Testis (tissue), 3 donors: ENCODE results near the gene NXPE4. TPM values are rescaled to one million over a fixed set of nuclear protein-coding genes. Genes with fewer than 3 reads are reported as not detected.

ENCODE experiments used
- DNase-seq: peaks from one replicate; pipeline ENCODE4 v3.0.0-alpha.2; 2019
- H3K27ac ChIP-seq, 2 donors: fragments of 200-600 bp; sonication (generic); one replicate each; pipeline ENCODE4 v1.5.1; 2019
- H3K27me3 ChIP-seq: fragments of 200-600 bp; sonication (generic); one replicate; pipeline ENCODE4 v1.5.1; 2019
- H3K36me3 ChIP-seq: fragments of 200-600 bp; sonication (generic); one replicate; pipeline ENCODE4 v1.5.1; 2017; ENCODE audit warnings: low read depth; ENCODE audit errors: missing control alignments
- H3K4me1 ChIP-seq: fragments of 200-600 bp; sonication (generic); one replicate; pipeline ENCODE4 v1.5.1; 2019
- H3K4me3 ChIP-seq, 2 donors: fragments of 200-600 bp; sonication (generic); one replicate each; pipeline ENCODE4 v1.5.1; 2017 to 2019
- H3K9me3 ChIP-seq: fragments of 200-600 bp; sonication (generic); one replicate; pipeline ENCODE4 v1.5.1; 2017
- POLR2A ChIP-seq: fragments of 450-650 bp; IDR thresholded peaks from one replicate; pipeline ENCODE4 v1.6.1; 2017; ENCODE audit warnings: antibody characterized with exemption, mild to moderate bottlenecking, moderate library complexity
- WGBS, 2 donors: methylation state at CpG; one replicate each; pipeline ENCODE4 v1.1.5; 2018; 5-methylcytosine and 5-hydroxymethylcytosine counted together
- intact Hi-C: fragments of 100-400 bp; cut with DNase I; formaldehyde crosslinking; loops from one replicate; pipeline ENCODE4 v1.15.1; 2023; ENCODE audit warnings: low total_unique reads
- polyA plus RNA-seq: library from polyadenylated mRNA; stranded (reverse); fragments of 350-450 nt; fragmentation: Illumina TruSeq; extraction: RNeasy Lipid Tissue Mini Kit (QIAGEN cat#74804); gene quantifications from one replicate; pipeline ENCODE4 v1.2.3, GENCODE V29; 2014; ENCODE audit warnings: low read depth, low replicate concordance; ENCODE audit not compliant: insufficient read depth
- small RNA-seq, 2 donors: library from RNA; depleted of rRNA; stranded (forward); fragments of <200 nt; gene quantifications; one replicate each; pipeline ENCODE3, GENCODE V24; 2016
- total RNA-seq, 2 donors: library from RNA; depleted of rRNA; stranded (reverse); fragments of >200 nt; gene quantifications; one replicate each; pipeline ENCODE4 v1.2.3, GENCODE V29; 2016
- TF ChIP-seq, protein P1 (sequence below), 3 experiments: fragments of 450-650 bp in 2 of 3; fragments of 200-600 bp in 1 of 3; sonication (generic) in 1 of 3; IDR thresholded peaks; one replicate each; pipeline ENCODE4 v1.5.1; 2016 to 2019; ENCODE audit warnings: antibody characterized with exemption in 3 of 3, mild to moderate bottlenecking in 2 of 3, moderate library complexity in 1 of 3

The NXPE4 gene
- total and polyA plus RNA-seq, 3 donors from 2014 or later, result not detected

- DNase-seq, result no peak
- intact Hi-C loops, result no loop called here
- H3K27ac ChIP-seq, result no peak overlapping the region
- WGBS, 2 donors, result 84 to 100% methylated on average over 2 of the region's 2 CpGs
- no peaks in the 10 kb centered on the region for H3K36me3 ChIP-seq
- no peak overlapping the region for H3K4me3 ChIP-seq
- no peaks in the 10 kb centered on the region for H3K27me3 ChIP-seq
- TF ChIP-seq, protein P1, sequence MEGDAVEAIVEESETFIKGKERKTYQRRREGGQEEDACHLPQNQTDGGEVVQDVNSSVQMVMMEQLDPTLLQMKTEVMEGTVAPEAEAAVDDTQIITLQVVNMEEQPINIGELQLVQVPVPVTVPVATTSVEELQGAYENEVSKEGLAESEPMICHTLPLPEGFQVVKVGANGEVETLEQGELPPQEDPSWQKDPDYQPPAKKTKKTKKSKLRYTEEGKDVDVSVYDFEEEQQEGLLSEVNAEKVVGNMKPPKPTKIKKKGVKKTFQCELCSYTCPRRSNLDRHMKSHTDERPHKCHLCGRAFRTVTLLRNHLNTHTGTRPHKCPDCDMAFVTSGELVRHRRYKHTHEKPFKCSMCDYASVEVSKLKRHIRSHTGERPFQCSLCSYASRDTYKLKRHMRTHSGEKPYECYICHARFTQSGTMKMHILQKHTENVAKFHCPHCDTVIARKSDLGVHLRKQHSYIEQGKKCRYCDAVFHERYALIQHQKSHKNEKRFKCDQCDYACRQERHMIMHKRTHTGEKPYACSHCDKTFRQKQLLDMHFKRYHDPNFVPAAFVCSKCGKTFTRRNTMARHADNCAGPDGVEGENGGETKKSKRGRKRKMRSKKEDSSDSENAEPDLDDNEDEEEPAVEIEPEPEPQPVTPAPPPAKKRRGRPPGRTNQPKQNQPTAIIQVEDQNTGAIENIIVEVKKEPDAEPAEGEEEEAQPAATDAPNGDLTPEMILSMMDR (IDR thresholded peaks at IDR 0.05), result no peak
- TF ChIP-seq POLR2A, result no peak
- H3K9me3 ChIP-seq, result no peaks in the 10 kb centered on the region
- H3K4me1 ChIP-seq, result no peaks in the 10 kb centered on the region
Measured at GRCh38 chr11:114525682-114526081, 69.9 kb downstream of the NXPE4 start.

DNA sequence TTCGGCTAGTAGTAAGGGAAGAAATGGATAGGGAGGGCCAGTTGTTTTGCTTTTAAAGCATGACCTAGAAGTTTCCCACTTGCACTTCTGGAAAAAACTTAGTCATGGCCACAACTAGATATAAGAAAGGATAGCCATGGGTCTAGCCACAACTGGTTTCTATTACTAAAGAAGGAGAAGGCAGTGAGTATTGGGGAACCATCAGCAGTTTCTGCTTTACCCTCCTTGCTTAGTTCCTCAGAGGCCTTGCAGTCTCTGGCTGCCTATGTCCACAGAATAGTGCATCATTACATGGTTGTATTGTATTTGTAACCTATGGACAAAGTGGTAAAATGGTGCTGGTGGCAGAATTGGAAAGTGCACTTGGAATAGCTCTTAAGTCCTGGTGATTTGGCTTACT is 71.5 kb downstream of the NXPE4 start:
- Histone ChIP-seq H3K4me3 (no peak overlapping the region), H3K4me1 (no peaks in the 10 kb centered on the region), H3K36me3 (no peaks in the 10 kb centered on the region), H3K27ac (no peak overlapping the region), H3K9me3 (no peaks in the 10 kb centered on the region), H3K27me3 (no peaks in the 10 kb centered on the region)
- intact Hi-C loops, result no loop called here
- WGBS, 2 donors, result 90 to 94% methylated on average over 1 of the region's 1 CpG
- no peak for DNase-seq
- TF ChIP-seq, protein P1 (IDR thresholded peaks at IDR 0.05), result no peak
- TF ChIP-seq POLR2A, result no peak

- Histone ChIP-seq H3K4me1 (no peaks in the 10 kb centered on the region), H3K27me3 (no peaks in the 10 kb centered on the region), H3K9me3 (no peaks in the 10 kb centered on the region), H3K27ac (no peak overlapping the region), H3K4me3 (no peak overlapping the region), H3K36me3 (no peaks in the 10 kb centered on the region)
- intact Hi-C loops, result no loop called here
- WGBS, 2 donors, result 55 to 59% methylated on average over 2 of the region's 2 CpGs
- TF ChIP-seq POLR2A, result no peak
- TF ChIP-seq, protein P1 (IDR thresholded peaks at IDR 0.05), result no peak
- DNase-seq, result no peak
Measured at GRCh38 chr11:114522818-114523217, 72.8 kb downstream of the NXPE4 start.

Small RNA genes lying within 50 kb of the gene (small RNA-seq; reads per million reads assigned to genes)
- 0 reads per million in 2 donors for gene RF01210

Other genes with a start within 250 kb of the NXPE4 start
- 100 to 1,000 TPM in 1 of 2 donors, 10 to 100 TPM in 1; 40.6 to 119 TPM for gene C11orf71, start 195.3 kb downstream of the NXPE4 start, total RNA-seq
- 119 TPM for gene C11orf71, start 195.3 kb downstream of the NXPE4 start, polyA plus RNA-seq
- 10 to 100 TPM; 17.6 to 22.3 TPM for gene RBM7, start 195.1 kb downstream of the NXPE4 start, total RNA-seq
- 37.6 TPM for gene RBM7, start 195.1 kb downstream of the NXPE4 start, polyA plus RNA-seq
- 10 to 100 TPM; 87.1 to 92.7 TPM for gene REXO2, start 156.3 kb downstream of the NXPE4 start, total RNA-seq
- 141 TPM for gene REXO2, start 156.3 kb downstream of the NXPE4 start, polyA plus RNA-seq
- 1 to 10 TPM; 1.5 to 3.9 TPM for gene NXPE1, start 35.9 kb downstream of the NXPE4 start, total RNA-seq
- gene NXPE1, start 35.9 kb downstream of the NXPE4 start, polyA plus RNA-seq, result 9.2 TPM
- gene NXPE2, start 82.7 kb upstream of the NXPE4 start, total RNA-seq, result 1 to 10 TPM in 1 of 2 donors, under 1 TPM in 1; 0.81 to 2.0 TPM
- gene NXPE2, start 82.7 kb upstream of the NXPE4 start, polyA plus RNA-seq, result not detected